ENCODE results near the gene S100A7A. TPM values are rescaled to one million over a fixed set of nuclear protein-coding genes. Genes with fewer than 3 reads are reported as not detected.

Gene S100A7A
- total and polyA plus RNA-seq, 4 donors: not detected

GRCh38 chr1:153432874-153433681 is 16.8 kb downstream of the S100A7A start (continued):
- no peak for TF ChIP-seq ZBTB33 (IDR thresholded peaks at IDR 0.05)
- TF ChIP-seq MAX (IDR thresholded peaks at IDR 0.05): no peak
- no peak for TF ChIP-seq JUND (IDR thresholded peaks at IDR 0.05)
- TF ChIP-seq FOXA2 (IDR thresholded peaks at IDR 0.05): no peak
- TF ChIP-seq TAF1 (conservative IDR thresholded peaks at IDR 0.05): no peak
- no peak for TF ChIP-seq NR2F2 (IDR thresholded peaks at IDR 0.05)

GRCh38 chr1:153434746-153435455 is 18.6 kb downstream of the S100A7A start:
- 70% methylated on average over 11 of the region's 11 CpGs for WGBS
- no peak overlapping the region for H3K27ac ChIP-seq (ENCODE audit: low read depth in 1 of 2, low read length in 2 of 2)
- no peak for TF ChIP-seq ZBTB33 (IDR thresholded peaks at IDR 0.05)
- no peak for TF ChIP-seq FOXA1 (IDR thresholded peaks at IDR 0.05)
- TF ChIP-seq GABPA (IDR thresholded peaks at IDR 0.05 in 1 of 2, conservative IDR thresholded peaks at IDR 0.05 in 1 of 2): no peak
- TF ChIP-seq MAX (IDR thresholded peaks at IDR 0.05): no peak
- no peak for TF ChIP-seq HNF4A (conservative IDR thresholded peaks at IDR 0.05)
- no peak for TF ChIP-seq NR2F2 (IDR thresholded peaks at IDR 0.05)
- no peak for TF ChIP-seq YY1 (IDR thresholded peaks at IDR 0.05)
- TF ChIP-seq CTCF (IDR thresholded peaks at IDR 0.05; ENCODE audit: low read depth, low read length, missing input control): no peak
- no peak for TF ChIP-seq EGR1 (IDR thresholded peaks at IDR 0.05; ENCODE audit: low read depth in 2 of 2)
- no peak for TF ChIP-seq REST (IDR thresholded peaks at IDR 0.05)
- TF ChIP-seq SP1 (IDR thresholded peaks at IDR 0.05): no peak
- no peak for TF ChIP-seq HNF4G (IDR thresholded peaks at IDR 0.05)
- TF ChIP-seq ATF3 (IDR thresholded peaks at IDR 0.05): no peak
- TF ChIP-seq RAD21 (IDR thresholded peaks at IDR 0.05): no peak
- no peak for TF ChIP-seq FOXA2 (IDR thresholded peaks at IDR 0.05)

More at GRCh38 chr1:153434746-153435455, 18.6 kb downstream of the S100A7A start:
- no peaks in the 10 kb centered on the region for H3K9me3 ChIP-seq (ENCODE audit: control insufficient read depth in 4 of 4, low read length in 3 of 4)
- H3K36me3 ChIP-seq (ENCODE audit: control insufficient read depth in 4 of 4, insufficient read depth in 3 of 4, low read depth in 1 of 4, low read length in 3 of 4): no peaks in the 10 kb centered on the region
- H3K4me1 ChIP-seq (ENCODE audit: control insufficient read depth in 4 of 4, insufficient read depth in 4 of 4, low read length in 3 of 4): no peaks in the 10 kb centered on the region
- DNase-seq (ENCODE audit: low spot score): no peak
- H3K4me3 ChIP-seq (ENCODE audit: low read depth in 1 of 3, low read length in 3 of 3): no peak overlapping the region
- H3K27me3 ChIP-seq (ENCODE audit: control insufficient read depth in 4 of 4, insufficient read depth in 4 of 4, low read length in 3 of 4): no peaks in the 10 kb centered on the region
- H3K9ac ChIP-seq (ENCODE audit: low read depth in 1 of 2, low read length in 2 of 2): no peak overlapping the region
